H9 (cell line): ENCODE measurements around the gene TIMP1. TPM values are rescaled to one million over a fixed set of nuclear protein-coding genes. Genes with fewer than 3 reads are reported as not detected.
A peak's percentile ranks its signal among the peaks of the same experiment; 100 is the strongest.

Experiments
- DNase-seq: peaks from one replicate; pipeline ENCODE4 v3.0.0-alpha.2; 2017
- H2AFZ ChIP-seq: one replicate; pipeline ENCODE4 v1.6.1; 2013; ENCODE audit warnings: mild to moderate bottlenecking, low read length, control low read depth, moderate library complexity
- H2AK5ac ChIP-seq: 2 replicates; pipeline ENCODE4 v1.6.1; 2013; ENCODE audit warnings: low read length, control low read depth, mixed read lengths; ENCODE audit not compliant: insufficient read length
- H2BK120ac ChIP-seq: one replicate; pipeline ENCODE4 v1.6.1; 2013; ENCODE audit warnings: low read depth, mild to moderate bottlenecking, low read length, control low read depth, inconsistent platforms; ENCODE audit not compliant: poor library complexity, severe bottlenecking
- H2BK12ac ChIP-seq: 2 replicates; pipeline ENCODE4 v1.6.1; 2013; ENCODE audit warnings: low read length, control low read depth, mixed read lengths, low read depth; ENCODE audit not compliant: insufficient read length
- H2BK15ac ChIP-seq: 2 replicates; pipeline ENCODE4 v1.6.1; 2013; ENCODE audit warnings: low read depth, low read length, control low read depth
- H2BK20ac ChIP-seq: one replicate; pipeline ENCODE4 v1.6.1; 2013; ENCODE audit warnings: low read depth, mild to moderate bottlenecking, low read length, control low read depth, inconsistent platforms; ENCODE audit not compliant: poor library complexity, severe bottlenecking
- H2BK5ac ChIP-seq: 2 replicates; pipeline ENCODE4 v1.6.1; 2013; ENCODE audit warnings: low read length, control low read depth, mixed read lengths; ENCODE audit not compliant: insufficient read length
- H3K14ac ChIP-seq: 2 replicates; pipeline ENCODE4 v1.6.1; 2013; ENCODE audit warnings: low read length, control low read depth; ENCODE audit not compliant: insufficient read depth
- H3K18ac ChIP-seq: 2 replicates; pipeline ENCODE4 v1.6.1; 2013; ENCODE audit warnings: low read depth, mild to moderate bottlenecking, mixed read lengths, low read length, control low read depth; ENCODE audit not compliant: insufficient read length
- H3K23ac ChIP-seq: 2 replicates; pipeline ENCODE4 v1.6.1; 2013; ENCODE audit warnings: low read length, control low read depth, mixed read lengths, low read depth; ENCODE audit not compliant: insufficient read length
- H3K23me2 ChIP-seq: 2 replicates; pipeline ENCODE4 v1.6.1; 2013; ENCODE audit warnings: low read depth, mild to moderate bottlenecking, mixed read lengths, low read length, control low read depth; ENCODE audit not compliant: insufficient read length, poor library complexity, severe bottlenecking
- H3K27ac ChIP-seq: 2 replicates; pipeline ENCODE4 v1.5.1; 2013; ENCODE audit warnings: low read length, control low read depth, mixed read lengths, low read depth; ENCODE audit not compliant: insufficient read length
- H3K27me3 ChIP-seq: 2 replicates; pipeline ENCODE4 v1.6.1; 2013; ENCODE audit warnings: low read length, control low read depth, inconsistent platforms; ENCODE audit not compliant: insufficient read depth
- H3K4ac ChIP-seq: 2 replicates; pipeline ENCODE4 v1.6.1; 2013; ENCODE audit warnings: low read depth, mild to moderate bottlenecking, control low read depth, inconsistent platforms, low read length, moderate library complexity
- H3K4me1 ChIP-seq: 2 replicates; pipeline ENCODE4 v1.6.1; 2013; ENCODE audit warnings: low read length, control low read depth, inconsistent platforms; ENCODE audit not compliant: insufficient read depth
- H3K4me2 ChIP-seq: 2 replicates; pipeline ENCODE4 v1.6.1; 2013; ENCODE audit warnings: low read length, control low read depth, mixed read lengths; ENCODE audit not compliant: insufficient read length, insufficient read depth
- H3K56ac ChIP-seq: 2 replicates; pipeline ENCODE4 v1.6.1; 2013; ENCODE audit warnings: low read depth, mild to moderate bottlenecking, mixed read lengths, low read length, control low read depth; ENCODE audit not compliant: insufficient read length
- H3K79me1 ChIP-seq: 2 replicates; pipeline ENCODE4 v1.6.1; 2013; ENCODE audit warnings: low read depth, mild to moderate bottlenecking, moderate library complexity, low read length, control low read depth, inconsistent platforms; ENCODE audit not compliant: insufficient read depth, poor library complexity, severe bottlenecking
- H3K79me2 ChIP-seq: 2 replicates; pipeline ENCODE4 v1.6.1; 2013; ENCODE audit warnings: low read length, control low read depth, inconsistent platforms; ENCODE audit not compliant: insufficient read depth
- H3K9ac ChIP-seq: 2 replicates; pipeline ENCODE4 v1.6.1; 2013; ENCODE audit warnings: low read length, control low read depth, mixed read lengths; ENCODE audit not compliant: insufficient read length; ENCODE audit errors: extremely low read depth
- H3K9me3 ChIP-seq: one replicate; pipeline ENCODE4 v1.6.1; 2013; ENCODE audit warnings: low read depth, low read length, inconsistent platforms; ENCODE audit not compliant: control insufficient read depth
- H3T11ph ChIP-seq: one replicate; pipeline ENCODE4 v1.6.1; 2013; ENCODE audit warnings: mild to moderate bottlenecking, low read length, control low read depth, inconsistent platforms
- H4K20me1 ChIP-seq: one replicate; pipeline ENCODE4 v1.6.1; 2013; ENCODE audit not compliant: control insufficient read depth, insufficient read length, insufficient read depth
- H4K5ac ChIP-seq: 2 replicates; pipeline ENCODE4 v1.6.1; 2013; ENCODE audit warnings: low read depth, mild to moderate bottlenecking, mixed read lengths, low read length, control low read depth; ENCODE audit not compliant: insufficient read length
- H4K8ac ChIP-seq: replicated peaks from 2 replicates; pipeline ENCODE4 v1.6.1; 2013; ENCODE audit warnings: low read length, control low read depth, mixed read lengths, low read depth; ENCODE audit not compliant: insufficient read length
- H4K91ac ChIP-seq: 2 replicates; pipeline ENCODE4 v1.6.1; 2013; ENCODE audit warnings: low read depth, mild to moderate bottlenecking, moderate library complexity, mixed read lengths, low read length, control low read depth; ENCODE audit not compliant: insufficient read length
- H3K27ac Mint-ChIP-seq, 3 experiments: 2 replicates in 2 of 3; 3 replicates in 1 of 3; pipeline ENCODE4 v1.8.0; 2020 to 2021; ENCODE audit warnings: mixed read lengths in 3 of 3, mild to moderate bottlenecking in 1 of 3, moderate library complexity in 1 of 3
- H3K27me3 Mint-ChIP-seq: 2 replicates; pipeline ENCODE4 v1.8.0; 2021; ENCODE audit warnings: low read depth, mild to moderate bottlenecking, moderate library complexity, mixed read lengths
- H3K36me3 Mint-ChIP-seq, 3 experiments: 2 replicates in 2 of 3; 3 replicates in 1 of 3; pipeline ENCODE4 v1.8.0; 2020 to 2021; ENCODE audit warnings: low read depth in 3 of 3, mixed read lengths in 3 of 3; ENCODE audit not compliant: insufficient read depth in 1 of 3
- H3K4me1 Mint-ChIP-seq, 2 experiments: 2 replicates each; pipeline ENCODE4 v1.8.0; 2020; ENCODE audit warnings: mixed read lengths in 2 of 2
- H3K4me3 Mint-ChIP-seq, 2 experiments: 2 replicates in 1 of 2; 3 replicates in 1 of 2; pipeline ENCODE4 v1.8.0; 2020 to 2021; ENCODE audit warnings: mild to moderate bottlenecking in 2 of 2, mixed read lengths in 2 of 2, moderate library complexity in 1 of 2
- H3K9me3 Mint-ChIP-seq, 2 experiments: 2 replicates in 1 of 2; 3 replicates in 1 of 2; pipeline ENCODE4 v1.8.0; 2020; ENCODE audit warnings: mild to moderate bottlenecking in 2 of 2, mixed read lengths in 2 of 2, moderate library complexity in 1 of 2
- WGBS: extraction: QIAGEN DNeasy Blood & Tissue Kit; methylation state at CpG from one replicate; pipeline ENCODE4 v1.1.7; 2013; ENCODE audit warnings: missing lambda C conversion rate, low lambda C conversion rate, mixed read lengths; ENCODE audit not compliant: insufficient read length; ENCODE audit errors: extremely low coverage; 5-methylcytosine and 5-hydroxymethylcytosine counted together
- total RNA-seq: library from RNA; stranded (reverse); gene quantifications from 2 replicates; pipeline ENCODE4 v1.2.1, GENCODE V29; 2021
- TF ChIP-seq, protein P1 (sequence below): fragments of 200-600 bp; sonication (generic); conservative IDR thresholded peaks from 3 replicates; pipeline ENCODE4 v1.8.0; 2021; ENCODE audit warnings: antibody characterized with exemption, mild to moderate bottlenecking

TIMP1 gene
- total RNA-seq, 1 experiment from 2014 or later = 65.1 TPM

DNA sequence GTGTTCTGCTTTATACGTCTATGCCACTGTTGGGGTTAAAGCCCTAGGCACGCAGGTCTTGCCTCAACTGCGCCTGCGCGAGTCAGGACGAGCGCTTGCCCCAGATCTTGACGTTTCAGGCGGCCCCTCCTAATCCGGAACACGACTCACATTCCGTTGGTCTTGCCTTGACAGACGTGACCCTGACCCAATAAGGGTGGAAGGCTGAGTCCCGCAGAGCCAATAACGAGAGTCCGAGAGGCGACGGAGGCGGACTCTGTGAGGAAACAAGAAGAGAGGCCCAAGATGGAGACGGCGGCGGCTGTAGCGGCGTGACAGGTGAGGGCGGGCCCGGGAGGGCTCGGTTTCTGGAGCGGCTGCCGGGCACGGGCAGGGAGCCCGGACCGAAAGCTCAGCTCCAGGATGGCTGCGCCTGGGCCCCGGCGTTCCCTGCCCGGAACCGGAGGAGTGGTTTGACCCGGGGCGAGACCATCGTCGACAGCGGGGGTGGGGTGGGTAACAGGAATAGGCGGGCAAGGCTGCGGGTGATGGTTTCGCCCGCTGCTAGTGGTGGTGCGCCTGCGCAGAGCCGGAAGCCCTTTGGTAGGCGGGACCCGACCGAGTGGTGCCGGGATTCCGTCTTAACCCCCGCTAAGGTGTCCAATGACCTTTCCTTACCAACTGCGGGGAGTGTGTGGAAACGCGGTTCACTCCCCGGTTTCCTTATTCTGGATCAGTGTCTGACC lies 21.1 kb upstream of the TIMP1 start, which contains the start of gene ARAF:
ARAF (plus strand) TSS at position 272 of the 725 bp plus-strand sequence. CDS start 1,763 bp downstream, outside the sequence.
- Histone ChIP-seq H3K9ac (peak within 1 kb of the TSS; percentile 50), H4K8ac (no peak within 1 kb of the TSS), H2AK5ac (no peak within 1 kb of the TSS), H3K27ac (no peak within 1 kb of the TSS), H4K20me1 (no peaks in the 10 kb centered on the region), H4K91ac (no peak within 1 kb of the TSS), H3K23ac (no peak within 1 kb of the TSS), H3K79me2 (no peaks in the 10 kb centered on the region), H3T11ph (no peak within 1 kb of the TSS), H2BK120ac (no peak within 1 kb of the TSS), H3K14ac (peak within 1 kb of the TSS; percentile 82; the same call in 1 of the 2 replicates), H3K4me1 (no peaks in the 10 kb centered on the region), H3K18ac (peak within 1 kb of the TSS; percentile 88), H3K4me2 (peak within 1 kb of the TSS; percentile 68), H3K79me1 (no peaks in the 10 kb centered on the region), H3K27me3 (no peaks in the 10 kb centered on the region), H3K56ac (no peak within 1 kb of the TSS), H3K23me2 (no peaks in the 10 kb centered on the region), H2BK5ac (no peak within 1 kb of the TSS), H4K5ac (no peak within 1 kb of the TSS), H2BK20ac (no peak within 1 kb of the TSS), H3K9me3 (no peaks in the 10 kb centered on the region), H2BK15ac (no peak within 1 kb of the TSS), H3K4ac (no peak within 1 kb of the TSS), H2BK12ac (no peak within 1 kb of the TSS), H2AFZ (no peak within 1 kb of the TSS)
- peaks cover 15 to 27% of the 10 kb centered on the region in 2 experiments for H3K4me1 Mint-ChIP-seq
- peaks cover 58 to 81% of the 10 kb centered on the region in 2 experiments for H3K9me3 Mint-ChIP-seq
- DNase-seq = peak; percentile 98
- H3K27me3 Mint-ChIP-seq = no peaks in the 10 kb centered on the region
- peaks cover 20 to 30% (median 30%) of the 10 kb centered on the region in 3 experiments for H3K36me3 Mint-ChIP-seq
- H3K27ac Mint-ChIP-seq = peak within 1 kb of the TSS; percentile 93 to 98 (median 95)
- no CpG with 5 or more reads among the region's 59 CpGs for WGBS
- peak within 1 kb of the TSS; percentile 86 to 89 for H3K4me3 Mint-ChIP-seq
- TF ChIP-seq, protein P1, sequence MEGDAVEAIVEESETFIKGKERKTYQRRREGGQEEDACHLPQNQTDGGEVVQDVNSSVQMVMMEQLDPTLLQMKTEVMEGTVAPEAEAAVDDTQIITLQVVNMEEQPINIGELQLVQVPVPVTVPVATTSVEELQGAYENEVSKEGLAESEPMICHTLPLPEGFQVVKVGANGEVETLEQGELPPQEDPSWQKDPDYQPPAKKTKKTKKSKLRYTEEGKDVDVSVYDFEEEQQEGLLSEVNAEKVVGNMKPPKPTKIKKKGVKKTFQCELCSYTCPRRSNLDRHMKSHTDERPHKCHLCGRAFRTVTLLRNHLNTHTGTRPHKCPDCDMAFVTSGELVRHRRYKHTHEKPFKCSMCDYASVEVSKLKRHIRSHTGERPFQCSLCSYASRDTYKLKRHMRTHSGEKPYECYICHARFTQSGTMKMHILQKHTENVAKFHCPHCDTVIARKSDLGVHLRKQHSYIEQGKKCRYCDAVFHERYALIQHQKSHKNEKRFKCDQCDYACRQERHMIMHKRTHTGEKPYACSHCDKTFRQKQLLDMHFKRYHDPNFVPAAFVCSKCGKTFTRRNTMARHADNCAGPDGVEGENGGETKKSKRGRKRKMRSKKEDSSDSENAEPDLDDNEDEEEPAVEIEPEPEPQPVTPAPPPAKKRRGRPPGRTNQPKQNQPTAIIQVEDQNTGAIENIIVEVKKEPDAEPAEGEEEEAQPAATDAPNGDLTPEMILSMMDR = no peak
